ENCODE results near the gene EVI2B. TPM values are rescaled to one million over a fixed set of nuclear protein-coding genes. Genes with fewer than 3 reads are reported as not detected.
"Not testable (repeated sequence)": the region's sequence is repeated elsewhere in the genome, so short reads cannot be mapped to it uniquely, and the experiment has no call there.

The EVI2B gene
- total and polyA plus RNA-seq, 5 donors: 2.0 to 10.4 (median 5.5) TPM

GRCh38 chr17:31269578-31269983, 44.3 kb downstream of the EVI2B start:
- intact Hi-C loops (cut with DNase I): no loop called here
- ATAC-seq: peak; percentile 73 to 85
- DNase-seq: no peak
- no peaks in the 10 kb centered on the region for H3K9me3 ChIP-seq (ENCODE audit: control insufficient read depth, low read length)
- WGBS: 38% methylated on average over 1 of the region's 1 CpG
- peak overlapping the region; percentile 32 for H3K27ac ChIP-seq (ENCODE audit: low read length)
- H3K4me3 ChIP-seq (ENCODE audit: low read length): no peak overlapping the region
- H3K27me3 ChIP-seq (ENCODE audit: control insufficient read depth, insufficient read depth): no peaks in the 10 kb centered on the region
- H3K4me1 ChIP-seq (ENCODE audit: control insufficient read depth, insufficient read depth, low read length): peaks cover 4% of the 10 kb centered on the region

GRCh38 chr17:31269036-31269577, 44.7 kb downstream of the EVI2B start:
- WGBS: 94% methylated on average over 2 of the region's 2 CpGs
- Histone ChIP-seq H3K27ac (ENCODE audit: low read length) (no peak overlapping the region), H3K9me3 (ENCODE audit: control insufficient read depth, low read length) (no peaks in the 10 kb centered on the region), H3K27me3 (ENCODE audit: control insufficient read depth, insufficient read depth) (no peaks in the 10 kb centered on the region), H3K4me1 (ENCODE audit: control insufficient read depth, insufficient read depth, low read length) (peaks cover 4% of the 10 kb centered on the region), H3K4me3 (ENCODE audit: low read length) (no peak overlapping the region)
- intact Hi-C loops (cut with DNase I): no loop called here
- no peak for DNase-seq
- ATAC-seq: no peak

DNA sequence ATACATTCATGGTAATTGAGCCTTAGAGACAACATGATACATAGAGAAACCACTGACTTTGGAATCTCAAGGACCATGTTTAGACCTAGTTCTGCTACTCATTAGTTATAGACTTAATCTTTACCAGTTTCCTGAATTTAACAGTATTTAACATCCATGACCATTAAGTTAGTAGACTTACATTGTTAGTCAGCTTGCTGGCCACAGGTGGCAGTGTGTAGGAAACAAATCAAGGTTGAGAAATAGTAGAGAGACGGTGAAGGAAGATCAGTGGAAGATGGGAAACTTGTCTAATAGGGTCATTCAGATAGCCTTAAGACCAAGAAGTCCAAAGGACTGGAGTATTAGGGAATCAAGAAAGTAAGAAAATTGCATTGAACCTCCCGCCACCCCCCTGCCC, 47.8 kb downstream of the EVI2B start:
- WGBS: 94% methylated on average over 2 of the region's 2 CpGs
- DNase-seq (no peak), ATAC-seq (no peak)
- H3K9me3 ChIP-seq (ENCODE audit: control insufficient read depth, low read length): no peaks in the 10 kb centered on the region
- no peak overlapping the region for H3K27ac ChIP-seq (ENCODE audit: low read length)
- intact Hi-C loops (cut with DNase I): no loop called here
- no peaks in the 10 kb centered on the region for H3K27me3 ChIP-seq (ENCODE audit: control insufficient read depth, insufficient read depth)
- H3K4me1 ChIP-seq (ENCODE audit: control insufficient read depth, insufficient read depth, low read length): peaks cover 4% of the 10 kb centered on the region
- H3K4me3 ChIP-seq (ENCODE audit: low read length): no peak overlapping the region

DNA sequence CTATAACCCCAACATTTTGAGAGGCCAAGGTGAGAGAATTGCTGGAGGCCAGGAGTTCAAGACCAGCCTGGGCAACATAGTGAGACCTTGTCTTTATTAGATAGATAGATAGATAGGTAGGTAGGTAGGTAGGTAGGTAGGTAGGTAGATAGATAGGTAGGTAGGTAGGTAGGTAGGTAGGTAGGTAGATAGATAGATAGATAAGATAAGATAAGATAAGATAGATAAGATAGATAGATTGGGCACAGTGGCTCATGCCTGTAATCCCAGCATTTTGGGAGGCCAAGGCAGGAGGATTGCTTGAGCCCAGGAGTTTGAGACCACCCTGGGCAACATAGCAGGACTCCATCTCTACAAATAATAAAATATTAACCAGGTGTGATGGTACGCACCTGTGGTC, 50.9 kb downstream of the EVI2B start:
- H3K27me3 ChIP-seq (ENCODE audit: control insufficient read depth, insufficient read depth); DNase-seq; H3K27ac ChIP-seq (ENCODE audit: low read length); H3K9me3 ChIP-seq (ENCODE audit: control insufficient read depth, low read length); intact Hi-C loops (cut with DNase I); H3K4me1 ChIP-seq (ENCODE audit: control insufficient read depth, insufficient read depth, low read length); ATAC-seq; H3K4me3 ChIP-seq (ENCODE audit: low read length): not testable (repeated sequence)
- 98% methylated on average over 1 of the region's 1 CpG for WGBS

DNA sequence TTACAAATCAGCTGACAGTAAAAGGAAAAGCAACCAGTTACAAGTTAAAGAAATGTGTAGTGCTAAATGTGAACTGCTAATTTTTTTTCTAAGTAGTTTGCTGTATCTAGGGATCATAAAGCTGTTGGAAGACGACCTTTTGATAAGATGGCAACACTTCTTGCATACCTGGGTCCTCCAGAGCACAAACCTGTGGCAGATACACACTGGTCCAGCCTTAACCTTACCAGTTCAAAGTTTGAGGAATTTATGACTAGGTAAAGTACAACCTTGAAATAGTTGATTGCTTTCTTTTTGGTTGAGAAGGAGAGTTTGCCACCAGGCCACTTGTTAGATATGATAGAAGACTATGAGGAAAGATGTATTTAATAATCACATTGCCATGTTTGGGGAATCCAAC, 52.3 kb downstream of the EVI2B start:
- 57% methylated on average over 1 of the region's 1 CpG for WGBS

GRCh38 chr17:31260151-31260550, 53.7 kb downstream of the EVI2B start:
- WGBS: 95% methylated on average over 3 of the region's 3 CpGs
- Histone ChIP-seq H3K4me1 (ENCODE audit: control insufficient read depth, insufficient read depth, low read length) (no peaks in the 10 kb centered on the region), H3K27me3 (ENCODE audit: control insufficient read depth, insufficient read depth) (no peaks in the 10 kb centered on the region), H3K9me3 (ENCODE audit: control insufficient read depth, low read length) (no peaks in the 10 kb centered on the region), H3K4me3 (ENCODE audit: low read length) (no peak overlapping the region), H3K27ac (ENCODE audit: low read length) (no peak overlapping the region)
- DNase-seq (no peak), ATAC-seq (no peak)
- intact Hi-C loops (cut with DNase I): no loop called here

More for the DNA sequence above, 52.3 kb downstream of the EVI2B start:
- ATAC-seq (no peak), DNase-seq (no peak)
- no peaks in the 10 kb centered on the region for H3K9me3 ChIP-seq (ENCODE audit: control insufficient read depth, low read length)
- H3K4me3 ChIP-seq (ENCODE audit: low read length): no peak overlapping the region
- H3K27ac ChIP-seq (ENCODE audit: low read length): no peak overlapping the region
- intact Hi-C loops (cut with DNase I): no loop called here
- H3K27me3 ChIP-seq (ENCODE audit: control insufficient read depth, insufficient read depth): no peaks in the 10 kb centered on the region
- no peaks in the 10 kb centered on the region for H3K4me1 ChIP-seq (ENCODE audit: control insufficient read depth, insufficient read depth, low read length)

GRCh38 chr17:31256936-31257335, 56.9 kb downstream of the EVI2B start:
- WGBS: 64% methylated on average over 3 of the region's 3 CpGs
- DNase-seq: no peak
- H3K9me3 ChIP-seq (ENCODE audit: control insufficient read depth, low read length): no peaks in the 10 kb centered on the region
- no peak overlapping the region for H3K4me3 ChIP-seq (ENCODE audit: low read length)
- no peaks in the 10 kb centered on the region for H3K4me1 ChIP-seq (ENCODE audit: control insufficient read depth, insufficient read depth, low read length)
- no peaks in the 10 kb centered on the region for H3K27me3 ChIP-seq (ENCODE audit: control insufficient read depth, insufficient read depth)
- no peak for ATAC-seq
- intact Hi-C loops (cut with DNase I): no loop called here
- H3K27ac ChIP-seq (ENCODE audit: low read length): no peak overlapping the region

GRCh38 chr17:31254654-31255053, 59.2 kb downstream of the EVI2B start:
- H3K27me3 ChIP-seq (ENCODE audit: control insufficient read depth, insufficient read depth): no peaks in the 10 kb centered on the region
- 95% methylated on average over 2 of the region's 2 CpGs for WGBS
- no peaks in the 10 kb centered on the region for H3K4me1 ChIP-seq (ENCODE audit: control insufficient read depth, insufficient read depth, low read length)
- DNase-seq: no peak
- H3K27ac ChIP-seq (ENCODE audit: low read length): no peak overlapping the region
- no peaks in the 10 kb centered on the region for H3K9me3 ChIP-seq (ENCODE audit: control insufficient read depth, low read length)
- ATAC-seq: no peak
- no peak overlapping the region for H3K4me3 ChIP-seq (ENCODE audit: low read length)
- intact Hi-C loops (cut with DNase I): no loop called here

Other genes with a start within 250 kb of the EVI2B start
- gene NF1, start 219.1 kb downstream of the EVI2B start, total RNA-seq: 10 to 100 TPM; 42.2 to 60.8 (median 46.7) TPM
- gene NF1, start 219.1 kb downstream of the EVI2B start, polyA plus RNA-seq: 7.2 TPM
- not detected for gene OMG, start 16.8 kb downstream of the EVI2B start, total RNA-seq
- gene OMG, start 16.8 kb downstream of the EVI2B start, polyA plus RNA-seq: 0.14 TPM
- 1 to 10 TPM; 3.0 to 6.9 (median 4.2) TPM for gene EVI2A, start 7.6 kb upstream of the EVI2B start, total RNA-seq
- gene EVI2A, start 7.6 kb upstream of the EVI2B start, polyA plus RNA-seq: 2.2 TPM
- 10 to 100 TPM in 1 of 4 donors, 1 to 10 TPM in 3; 5.7 to 12.3 (median 8.2) TPM for gene RAB11FIP4, start 77.6 kb upstream of the EVI2B start, total RNA-seq
- 2.8 TPM for gene RAB11FIP4, start 77.6 kb upstream of the EVI2B start, polyA plus RNA-seq

Measured in right cardiac atrium (tissue), 5 donors.